Measurements from ENCODE around the gene LTBP1. TPM values are rescaled to one million over a fixed set of nuclear protein-coding genes. Genes with fewer than 3 reads are reported as not detected.

Gene LTBP1
- polyA plus RNA-seq, 2 of the 4 experiments (the other 2 are of a cell fraction): 23.8 to 30.4 TPM

GRCh38 chr2:32940316-32940997 lies 6.3 kb upstream of the LTBP1 start:
- DNase-seq (ENCODE audit: low read depth in 1 of 2, low spot score in 1 of 2): no peak
- peaks cover 19% of the 10 kb centered on the region for H3K4me1 ChIP-seq
- no peak for TF ChIP-seq ATOH8 (CRISPR knock-in tag; IDR thresholded peaks at IDR 0.05; ENCODE audit: low read depth)
- TF ChIP-seq ESRRA (IDR thresholded peaks at IDR 0.05; ENCODE audit: borderline replicate concordance, low read length): no peak
- TF ChIP-seq CEBPB (IDR thresholded peaks at IDR 0.05): no peak
- no peak for TF ChIP-seq NR3C1 (IDR thresholded peaks at IDR 0.05)
- no peak for TF ChIP-seq MAX (IDR thresholded peaks at IDR 0.05)
- no peak for TF ChIP-seq KDM1A (IDR thresholded peaks at IDR 0.05; ENCODE audit: low read depth)
- TF ChIP-seq HEYL (CRISPR knock-in tag; IDR thresholded peaks at IDR 0.05): no peak
- no peak for TF ChIP-seq MYC (IDR thresholded peaks at IDR 0.05; ENCODE audit: borderline replicate concordance, low read length)
- no peak for TF ChIP-seq KDM5A (IDR thresholded peaks at IDR 0.05)
- no peak for TF ChIP-seq BHLHE40 (IDR thresholded peaks at IDR 0.05; ENCODE audit: low read depth, low read length)
- no peak for TF ChIP-seq POLR2A (IDR thresholded peaks at IDR 0.05; ENCODE audit: low read length)
- TF ChIP-seq NFE2L2 (conservative IDR thresholded peaks at IDR 0.05; ENCODE audit: low read length): no peak
- no peak for TF ChIP-seq HMGXB4 (CRISPR knock-in tag; IDR thresholded peaks at IDR 0.05; ENCODE audit: borderline replicate concordance)
- no peak for TF ChIP-seq EHMT2 (IDR thresholded peaks at IDR 0.05; ENCODE audit: low read depth)
- no peak for TF ChIP-seq PHF8 (IDR thresholded peaks at IDR 0.05; ENCODE audit: borderline replicate concordance, low read depth)
- TF ChIP-seq CHD2 (IDR thresholded peaks at IDR 0.05; ENCODE audit: low read length, partially characterized antibody): no peak
- no peak for TF ChIP-seq PBX3 (IDR thresholded peaks at IDR 0.05)
- H3K4me2 ChIP-seq: no peak overlapping the region
- H3K4me3 ChIP-seq: no peak overlapping the region
- ChIA-PET CTCF (interaction anchor here (1.7 kb wide), 1 partner anchor 167 kb away, joined by 5 read pairs; no protein-coding TSS in a partner anchor), POLR2A (no interaction called here)
- no peak for FAIRE-seq
- no peak for ATAC-seq
- no peaks in the 10 kb centered on the region for H3K9me3 ChIP-seq
- 89% methylated on average over 8 of the region's 8 CpGs for WGBS (ENCODE audit: missing lambda C conversion rate)
- no peak overlapping the region for H3K27ac ChIP-seq

- DNase-seq (ENCODE audit: low read depth in 1 of 2, low spot score in 1 of 2): no peak
- Histone ChIP-seq H3K9me3 (no peaks in the 10 kb centered on the region), H3K4me2 (no peak overlapping the region), H3K4me3 (no peak overlapping the region), H3K27ac (no peak overlapping the region), H3K4me1 (peaks cover 19% of the 10 kb centered on the region)
- 94% methylated on average over 8 of the region's 8 CpGs for WGBS (ENCODE audit: missing lambda C conversion rate)
- ChIA-PET CTCF (interaction anchor here (0.9 to 1.7 kb wide), 3 partner anchors 91 to 169 kb away, joined by 3 to 8 read pairs (median 5); no protein-coding TSS in a partner anchor), POLR2A (no interaction called here)
- FAIRE-seq: no peak
- ATAC-seq: no peak
- no peak for TF ChIP-seq CBX8 (IDR thresholded peaks at IDR 0.05)
- no peak for TF ChIP-seq HOXB5 (CRISPR knock-in tag; IDR thresholded peaks at IDR 0.05)
- TF ChIP-seq RARB (CRISPR knock-in tag; IDR thresholded peaks at IDR 0.05): no peak
- no peak for TF ChIP-seq POLR2A (IDR thresholded peaks at IDR 0.05; ENCODE audit: low read length)
- no peak for TF ChIP-seq POLR2AphosphoS2 (conservative IDR thresholded peaks at IDR 0.05; ENCODE audit: low read length)
These were observed 4.6 kb upstream of the LTBP1 start for GRCh38 chr2:32941944-32942690.
